Measurements from ENCODE around the gene ZBP1.

ZBP1 gene

GRCh38 chr20:57601737-57602136, 18.5 kb downstream of the ZBP1 start:
- Histone ChIP-seq H3K27me3 (ENCODE audit: control insufficient read depth, low read length) (peaks cover 73% of the 10 kb centered on the region), H3K9me2 (replicated peaks; ENCODE audit: control insufficient read depth, low read length) (no peaks in the 10 kb centered on the region), H3K27ac (ENCODE audit: low read depth, low read length) (no peak overlapping the region), H3K4me2 (ENCODE audit: low read length) (no peak overlapping the region), H3K9me3 (ENCODE audit: control insufficient read depth, insufficient read depth, low read length) (no peaks in the 10 kb centered on the region), H3K4me1 (ENCODE audit: control insufficient read depth, low read length) (no peaks in the 10 kb centered on the region), H3K79me2 (ENCODE audit: control insufficient read depth, low read length) (no peaks in the 10 kb centered on the region), H4K20me1 (ENCODE audit: control insufficient read depth, insufficient read depth, low read depth, low read length) (no peaks in the 10 kb centered on the region), H3F3A (ENCODE audit: control insufficient read depth, insufficient read depth) (no peaks in the 10 kb centered on the region), H3K36me3 (ENCODE audit: control insufficient read depth, low read length) (no peaks in the 10 kb centered on the region), H3K4me3 (ENCODE audit: low read length) (no peak overlapping the region)
- TF ChIP-seq CTCF (IDR thresholded peaks at IDR 0.05; ENCODE audit: low read depth, low read length, poor library complexity, severe bottlenecking): no peak
- no peak for TF ChIP-seq EZH2phosphoT487 (IDR thresholded peaks at IDR 0.05; ENCODE audit: borderline replicate concordance, low read length)

- Histone ChIP-seq H3K27ac (ENCODE audit: low read depth, low read length) (no peak overlapping the region), H3K27me3 (ENCODE audit: control insufficient read depth, low read length) (peaks cover 68% of the 10 kb centered on the region), H3K4me3 (ENCODE audit: low read length) (no peak overlapping the region), H4K20me1 (ENCODE audit: control insufficient read depth, insufficient read depth, low read depth, low read length) (no peaks in the 10 kb centered on the region; the same call in 1 of the 2 replicates), H3K36me3 (ENCODE audit: control insufficient read depth, low read length) (no peaks in the 10 kb centered on the region), H3F3A (ENCODE audit: control insufficient read depth, insufficient read depth) (no peaks in the 10 kb centered on the region), H3K79me2 (ENCODE audit: control insufficient read depth, low read length) (no peaks in the 10 kb centered on the region), H3K9me3 (ENCODE audit: control insufficient read depth, insufficient read depth, low read length) (no peaks in the 10 kb centered on the region), H3K4me2 (ENCODE audit: low read length) (no peak overlapping the region), H3K4me1 (ENCODE audit: control insufficient read depth, low read length) (no peaks in the 10 kb centered on the region), H3K9me2 (replicated peaks; ENCODE audit: control insufficient read depth, low read length) (no peaks in the 10 kb centered on the region)
- TF ChIP-seq EZH2phosphoT487 (IDR thresholded peaks at IDR 0.05; ENCODE audit: borderline replicate concordance, low read length) (no peak), CTCF (IDR thresholded peaks at IDR 0.05; ENCODE audit: low read depth, low read length, poor library complexity, severe bottlenecking) (no peak)
Observed at GRCh38 chr20:57601211-57601570, 19.0 kb downstream of the ZBP1 start.

GRCh38 chr20:57600320-57601210, 19.7 kb downstream of the ZBP1 start:
- no peak overlapping the region for H3K4me3 ChIP-seq (ENCODE audit: low read length)
- H3K9me3 ChIP-seq (ENCODE audit: control insufficient read depth, insufficient read depth, low read length): no peaks in the 10 kb centered on the region
- no peaks in the 10 kb centered on the region for H3F3A ChIP-seq (ENCODE audit: control insufficient read depth, insufficient read depth)
- H3K79me2 ChIP-seq (ENCODE audit: control insufficient read depth, low read length): no peaks in the 10 kb centered on the region
- no peaks in the 10 kb centered on the region for H3K36me3 ChIP-seq (ENCODE audit: control insufficient read depth, low read length)
- no peak overlapping the region for H3K4me2 ChIP-seq (ENCODE audit: low read length)
- H3K27ac ChIP-seq (ENCODE audit: low read depth, low read length): no peak overlapping the region
- H3K4me1 ChIP-seq (ENCODE audit: control insufficient read depth, low read length): no peaks in the 10 kb centered on the region
- no peak for TF ChIP-seq EZH2phosphoT487 (IDR thresholded peaks at IDR 0.05; ENCODE audit: borderline replicate concordance, low read length)
- H4K20me1 ChIP-seq (ENCODE audit: control insufficient read depth, insufficient read depth, low read depth, low read length): no peaks in the 10 kb centered on the region; the same call in 1 of the 2 replicates
- peaks cover 64% of the 10 kb centered on the region for H3K27me3 ChIP-seq (ENCODE audit: control insufficient read depth, low read length)
- no peaks in the 10 kb centered on the region for H3K9me2 ChIP-seq (replicated peaks; ENCODE audit: control insufficient read depth, low read length)

- TF ChIP-seq EZH2phosphoT487 (IDR thresholded peaks at IDR 0.05; ENCODE audit: borderline replicate concordance, low read length): no peak
- TF ChIP-seq CTCF (IDR thresholded peaks at IDR 0.05; ENCODE audit: low read depth, low read length, poor library complexity, severe bottlenecking): no peak
- Histone ChIP-seq H3K79me2 (ENCODE audit: control insufficient read depth, low read length) (no peaks in the 10 kb centered on the region), H3K4me3 (ENCODE audit: low read length) (no peak overlapping the region), H3K36me3 (ENCODE audit: control insufficient read depth, low read length) (no peaks in the 10 kb centered on the region), H3F3A (ENCODE audit: control insufficient read depth, insufficient read depth) (no peaks in the 10 kb centered on the region), H3K27me3 (ENCODE audit: control insufficient read depth, low read length) (peaks cover 59% of the 10 kb centered on the region), H3K27ac (ENCODE audit: low read depth, low read length) (no peak overlapping the region), H3K4me1 (ENCODE audit: control insufficient read depth, low read length) (peaks cover 2% of the 10 kb centered on the region), H3K4me2 (ENCODE audit: low read length) (no peak overlapping the region), H3K9me3 (ENCODE audit: control insufficient read depth, insufficient read depth, low read length) (no peaks in the 10 kb centered on the region), H3K9me2 (replicated peaks; ENCODE audit: control insufficient read depth, low read length) (no peaks in the 10 kb centered on the region), H4K20me1 (ENCODE audit: control insufficient read depth, insufficient read depth, low read depth, low read length) (no peaks in the 10 kb centered on the region; the same call in 1 of the 2 replicates)
Observed at GRCh38 chr20:57598491-57598890, 21.7 kb downstream of the ZBP1 start.
